Stomach smooth muscle (tissue), 2 donors: ENCODE measurements around the gene IFNA10.
"Not testable (repeated sequence)": the region's sequence is repeated elsewhere in the genome, so short reads cannot be mapped to it uniquely, and the experiment has no call there.

ENCODE experiments used
- H3K27ac ChIP-seq: one replicate; pipeline ENCODE4 v1.7.0; 2013; ENCODE audit warnings: mild to moderate bottlenecking, low read length, inconsistent platforms
- H3K27me3 ChIP-seq, 2 donors: one replicate each; pipeline ENCODE4 v1.7.0; 2013; ENCODE audit warnings: low read length in 2 of 2; ENCODE audit not compliant: insufficient read depth in 2 of 2, control insufficient read depth in 1 of 2
- H3K36me3 ChIP-seq, 2 donors: one replicate each; pipeline ENCODE4 v1.7.0; 2013; ENCODE audit warnings: low read length in 2 of 2; ENCODE audit not compliant: control insufficient read depth in 2 of 2, insufficient read depth in 2 of 2
- H3K4me1 ChIP-seq: one replicate; pipeline ENCODE4 v1.7.0; 2013; ENCODE audit warnings: low read length; ENCODE audit not compliant: control insufficient read depth, insufficient read depth
- H3K4me3 ChIP-seq, 2 donors: one replicate each; pipeline ENCODE4 v1.7.0; 2013; ENCODE audit warnings: low read length in 2 of 2
- H3K9ac ChIP-seq, 2 donors: one replicate each; pipeline ENCODE4 v1.7.0; 2013; ENCODE audit warnings: low read length in 2 of 2, mild to moderate bottlenecking in 1 of 2
- H3K9me3 ChIP-seq, 2 donors: one replicate each; pipeline ENCODE4 v1.7.0; 2013; ENCODE audit warnings: low read length in 2 of 2; ENCODE audit not compliant: control insufficient read depth in 2 of 2
- donor health status: healthy.
- donor health status: Pancreatic carcinoma.

The IFNA10 gene

GRCh38 chr9:21207043-21207442 lies at the start of gene IFNA10:
IFNA10 (minus strand) TSS chr9:21207143; CDS start chr9:21207097, 46 bp downstream.
- not testable (repeated sequence) for H3K9me3 ChIP-seq, H3K4me1 ChIP-seq, H3K36me3 ChIP-seq, H3K9ac ChIP-seq, H3K27ac ChIP-seq, H3K4me3 ChIP-seq, H3K27me3 ChIP-seq

GRCh38 chr9:21255538-21256212 lies 48.7 kb upstream of the IFNA10 start:
- no peaks in the 10 kb centered on the region for H3K4me1 ChIP-seq
- no peak overlapping the region for H3K9ac ChIP-seq

GRCh38 chr9:21252721-21253547 lies 46.0 kb upstream of the IFNA10 start:
- H3K36me3 ChIP-seq, result no peaks in the 10 kb centered on the region
- H3K27me3 ChIP-seq, result peaks cover 0 to 2% of the 10 kb centered on the region in 2 donors
- no peak overlapping the region for H3K27ac ChIP-seq
- no peak overlapping the region for H3K4me3 ChIP-seq
- no peaks in the 10 kb centered on the region for H3K9me3 ChIP-seq
- no peaks in the 10 kb centered on the region for H3K4me1 ChIP-seq
- H3K9ac ChIP-seq, result no peak overlapping the region

More at GRCh38 chr9:21255538-21256212, 48.7 kb upstream of the IFNA10 start:
- Histone ChIP-seq H3K36me3 (no peaks in the 10 kb centered on the region), H3K9me3 (no peaks in the 10 kb centered on the region), H3K4me3 (no peak overlapping the region), H3K27ac (no peak overlapping the region), H3K27me3 (peaks cover 0 to 2% of the 10 kb centered on the region in 2 donors)

DNA sequence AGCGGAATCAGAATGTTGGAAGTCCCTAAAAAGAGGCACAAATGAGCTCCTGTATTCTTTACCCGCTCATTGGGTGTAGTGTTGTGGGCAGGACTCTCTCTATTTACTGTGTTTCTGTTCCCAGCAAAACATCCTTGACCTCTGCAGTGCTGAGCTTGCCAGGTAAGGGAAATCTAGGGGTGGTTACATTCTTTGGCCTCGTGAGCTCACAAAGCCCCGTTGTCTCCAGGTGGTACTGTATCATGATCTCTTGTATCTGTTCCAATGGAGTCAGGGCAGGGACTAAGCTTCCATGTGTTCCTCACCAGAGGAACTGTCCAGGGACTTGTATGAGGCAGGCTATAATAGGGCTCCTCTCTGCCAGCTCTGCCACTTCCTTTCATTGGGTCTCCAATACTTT lies 44.7 kb upstream of the IFNA10 start:
- H3K9ac ChIP-seq, result no peak overlapping the region
- no peak overlapping the region for H3K27ac ChIP-seq
- no peaks in the 10 kb centered on the region for H3K9me3 ChIP-seq
- H3K27me3 ChIP-seq, result peaks cover 0 to 2% of the 10 kb centered on the region in 2 donors
- no peaks in the 10 kb centered on the region for H3K36me3 ChIP-seq
- H3K4me3 ChIP-seq, result no peak overlapping the region
- no peaks in the 10 kb centered on the region for H3K4me1 ChIP-seq

- Histone ChIP-seq H3K36me3 (no peaks in the 10 kb centered on the region), H3K27me3 (peaks cover 0 to 2% of the 10 kb centered on the region in 2 donors), H3K9ac (no peak overlapping the region), H3K4me1 (no peaks in the 10 kb centered on the region), H3K9me3 (no peaks in the 10 kb centered on the region), H3K27ac (no peak overlapping the region), H3K4me3 (no peak overlapping the region)
Observed at GRCh38 chr9:21251190-21251589, 44.2 kb upstream of the IFNA10 start.

- Histone ChIP-seq H3K4me1 (no peaks in the 10 kb centered on the region), H3K4me3 (no peak overlapping the region), H3K36me3 (no peaks in the 10 kb centered on the region), H3K27ac (no peak overlapping the region), H3K9ac (no peak overlapping the region), H3K9me3 (no peaks in the 10 kb centered on the region), H3K27me3 (no peaks in the 10 kb centered on the region)
Observed at GRCh38 chr9:21244836-21245235, 37.9 kb upstream of the IFNA10 start.

DNA sequence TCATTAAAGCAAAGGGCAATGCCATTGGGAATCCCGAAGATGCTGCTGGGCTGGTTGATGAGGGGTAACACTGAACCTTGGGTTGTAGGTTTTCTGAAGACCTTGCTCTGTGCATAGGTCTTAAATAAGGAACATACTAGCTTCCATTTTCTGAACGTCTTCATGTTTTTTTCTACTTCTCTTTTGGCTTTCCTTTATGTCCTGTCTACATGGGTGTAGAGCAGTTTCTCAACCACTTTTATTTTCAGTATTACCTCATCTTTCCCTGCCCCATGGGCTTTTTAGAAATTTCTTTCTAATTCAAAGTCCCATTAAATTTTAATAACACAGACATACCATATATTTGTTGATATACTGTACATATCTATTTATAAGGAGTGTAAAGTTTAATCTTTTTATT lies 33.0 kb upstream of the IFNA10 start, which contains the start of gene IFNA14:
TSS of gene IFNA14 (minus strand) at position 95 of the 400 bp plus-strand sequence. CDS start at position 25, 70 bp downstream.
- H3K4me1 ChIP-seq, result no peaks in the 10 kb centered on the region
- no peaks in the 10 kb centered on the region for H3K36me3 ChIP-seq
- no peaks in the 10 kb centered on the region for H3K27me3 ChIP-seq
- H3K9ac ChIP-seq, result no peak within 1 kb of the TSS
- H3K27ac ChIP-seq, result no peak within 1 kb of the TSS
- no peaks in the 10 kb centered on the region for H3K9me3 ChIP-seq
- no peak within 1 kb of the TSS for H3K4me3 ChIP-seq

- H3K9ac ChIP-seq, H3K4me3 ChIP-seq, H3K27me3 ChIP-seq, H3K4me1 ChIP-seq, H3K27ac ChIP-seq, H3K9me3 ChIP-seq, H3K36me3 ChIP-seq: not testable (repeated sequence)
Observed at GRCh38 chr9:21236360-21236714, 29.4 kb upstream of the IFNA10 start.

GRCh38 chr9:21235468-21236359 lies 28.8 kb upstream of the IFNA10 start:
- not testable (repeated sequence) for H3K4me1 ChIP-seq, H3K27me3 ChIP-seq, H3K9ac ChIP-seq, H3K9me3 ChIP-seq, H3K36me3 ChIP-seq, H3K4me3 ChIP-seq, H3K27ac ChIP-seq

DNA sequence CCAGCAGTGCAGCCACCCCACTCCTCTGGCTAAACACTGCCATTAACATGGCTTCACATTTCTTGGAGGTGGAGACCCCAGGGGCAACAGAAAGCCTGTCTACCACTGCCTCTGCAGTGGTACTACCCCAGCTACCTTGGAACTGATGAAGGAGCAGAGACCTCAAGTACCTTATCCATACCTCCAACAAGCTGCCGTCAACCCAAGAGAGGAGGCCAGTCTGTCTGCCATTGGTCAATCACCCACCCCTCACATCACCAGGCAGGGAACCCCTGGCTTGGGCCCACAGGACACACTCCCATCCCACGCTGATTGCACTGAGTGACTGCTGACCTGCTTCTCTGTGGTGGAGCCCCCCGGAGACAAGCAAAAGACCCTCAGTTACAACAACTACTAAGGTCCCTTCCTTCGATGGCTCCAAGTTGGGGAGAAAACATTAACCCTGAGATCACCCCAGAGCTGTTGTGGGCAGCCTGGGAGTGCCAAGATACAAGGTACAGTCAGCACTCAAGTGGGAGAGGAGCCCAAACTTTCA lies 27.3 kb upstream of the IFNA10 start:
- Histone ChIP-seq H3K9me3 (no peaks in the 10 kb centered on the region), H3K27ac (no peak overlapping the region), H3K4me3 (no peak overlapping the region), H3K9ac (no peak overlapping the region), H3K4me1 (no peaks in the 10 kb centered on the region), H3K27me3 (no peaks in the 10 kb centered on the region), H3K36me3 (no peaks in the 10 kb centered on the region)
